HepG2 (cell line): ENCODE data around the gene UBE2O. TPM values are rescaled to one million over a fixed set of nuclear protein-coding genes. Genes with fewer than 3 reads are reported as not detected.

Source experiments
- BCL3 ChIP-seq: sonication (generic); formaldehyde crosslinking; IDR thresholded peaks from 2 replicates; pipeline ENCODE4 v1.5.1; 2020; ENCODE audit warnings: mild to moderate bottlenecking, missing genetic modification reagents, moderate library complexity
- BCL6 ChIP-seq: IDR thresholded peaks from 2 replicates; pipeline ENCODE4 v1.6.1; 2016; ENCODE audit warnings: missing genetic modification reagents, missing compliant biosample characterization
- BORCS8-MEF2B ChIP-seq: sonication (generic); formaldehyde crosslinking; IDR thresholded peaks from 2 replicates; pipeline ENCODE4 v1.8.0; 2022; ENCODE audit warnings: mild to moderate bottlenecking, missing genetic modification reagents
- CBX2 ChIP-seq, 2 experiments: fragments of 200-600 bp in 1 of 2; sonication (generic); formaldehyde crosslinking in 1 of 2; IDR thresholded peaks; 2 replicates each; pipeline versions ENCODE4 v1.7.0 to v1.8.1; 2018 to 2022; ENCODE audit warnings: low read depth in 2 of 2, low read length in 1 of 2, mild to moderate bottlenecking in 1 of 2, missing genetic modification reagents in 1 of 2
- DMTF1 ChIP-seq: sonication (generic); formaldehyde crosslinking; IDR thresholded peaks from 2 replicates; pipeline ENCODE4 v1.4.0; 2020; ENCODE audit warnings: mild to moderate bottlenecking, missing genetic modification reagents
- ERF ChIP-seq: IDR thresholded peaks from 2 replicates; pipeline ENCODE4 v1.6.1; 2018; ENCODE audit warnings: missing biosample characterization, missing genetic modification reagents
- ESRRA ChIP-seq: sonication (generic); formaldehyde crosslinking; IDR thresholded peaks from 2 replicates; pipeline ENCODE4 v1.5.1; 2020; ENCODE audit warnings: mild to moderate bottlenecking, low read depth, missing genetic modification reagents
- FOXK1 ChIP-seq: sonication (generic); formaldehyde crosslinking; IDR thresholded peaks from 2 replicates; pipeline ENCODE4 v1.4.0; 2020; ENCODE audit warnings: low read depth, missing genetic modification reagents, borderline replicate concordance
- KDM3A ChIP-seq: IDR thresholded peaks from 2 replicates; pipeline ENCODE4 v1.6.1; 2018; ENCODE audit warnings: low read depth, missing compliant biosample characterization
- MTF2 ChIP-seq: sonication (generic); formaldehyde crosslinking; IDR thresholded peaks from 2 replicates; pipeline ENCODE4 v1.5.0; 2020; ENCODE audit warnings: missing genetic modification reagents, borderline replicate concordance
- NFE2L1 ChIP-seq: sonication (generic); formaldehyde crosslinking; IDR thresholded peaks from 2 replicates; pipeline ENCODE4 v1.4.0; 2020; ENCODE audit warnings: missing genetic modification reagents, mild to moderate bottlenecking, borderline replicate concordance
- NFRKB ChIP-seq: fragments of 450-650 bp; IDR thresholded peaks from 2 replicates; pipeline ENCODE4 v1.6.1; 2017
- TEAD2 ChIP-seq: sonication (generic); formaldehyde crosslinking; IDR thresholded peaks from 2 replicates; pipeline ENCODE4 v1.9.0; 2021; ENCODE audit warnings: missing genetic modification reagents
- TRAFD1 ChIP-seq: sonication (generic); formaldehyde crosslinking; IDR thresholded peaks from 2 replicates; pipeline ENCODE4 v1.5.1; 2020; ENCODE audit warnings: missing genetic modification reagents, mild to moderate bottlenecking, borderline replicate concordance
- ZNF264 ChIP-seq: sonication (generic); formaldehyde crosslinking; IDR thresholded peaks from 2 replicates; pipeline ENCODE4 v1.4.0; 2020; ENCODE audit warnings: missing genetic modification reagents
- ZNF569 ChIP-seq: sonication (generic); formaldehyde crosslinking; IDR thresholded peaks from 2 replicates; pipeline ENCODE4 v1.5.0; 2020; ENCODE audit warnings: mild to moderate bottlenecking, missing genetic modification reagents, moderate library complexity, borderline replicate concordance
- ZNF652 ChIP-seq: IDR thresholded peaks from 2 replicates; pipeline ENCODE4 v1.6.1; 2016; ENCODE audit warnings: low read depth, borderline replicate concordance
- ZNF7 ChIP-seq: IDR thresholded peaks from 2 replicates; pipeline ENCODE4 v1.6.1; 2016; ENCODE audit warnings: missing biosample characterization, missing genetic modification reagents
- ZNF737 ChIP-seq: sonication (generic); formaldehyde crosslinking; IDR thresholded peaks from 2 replicates; pipeline ENCODE4 v1.5.0; 2020; ENCODE audit warnings: missing genetic modification reagents, mild to moderate bottlenecking, borderline replicate concordance
- ZNF766 ChIP-seq: sonication (generic); formaldehyde crosslinking; IDR thresholded peaks from 2 replicates; pipeline ENCODE4 v1.5.0; 2020; ENCODE audit warnings: missing genetic modification reagents, borderline replicate concordance
- ZNF768 ChIP-seq: sonication (generic); formaldehyde crosslinking; IDR thresholded peaks from 2 replicates; pipeline ENCODE4 v1.4.0; 2020; ENCODE audit warnings: missing genetic modification reagents
- ZSCAN9 ChIP-seq: IDR thresholded peaks from 2 replicates; pipeline ENCODE4 v1.6.1; 2016; ENCODE audit warnings: borderline replicate concordance
- ZUFSP ChIP-seq: sonication (generic); formaldehyde crosslinking; IDR thresholded peaks from 2 replicates; pipeline ENCODE4 v1.9.0; 2021; ENCODE audit warnings: missing genetic modification reagents, mild to moderate bottlenecking, borderline replicate concordance
- polyA plus RNA-seq, 8 experiments: library from polyadenylated mRNA; depleted of rRNA in 3 of 8; stranded (reverse) in 7 of 8; unstranded in 1 of 8; fragments of >200 nt; fragmentation: Illumina TruSeq in 4 of 8; extraction: Trizol in 4 of 8; gene quantifications; 2 replicates each; pipeline versions ENCODE4 v1.2.1 to v1.2.3, GENCODE V29; 2011 to 2016; ENCODE audit warnings: low read depth in 4 of 8, missing spikeins in 1 of 8, mixed read lengths in 1 of 8; ENCODE audit not compliant: insufficient read depth in 1 of 8
- total RNA-seq, 5 experiments: library from RNA; depleted of rRNA; stranded (reverse); fragments of >200 nt; fragmentation: Illumina TruSeq; extraction: Trizol; gene quantifications; 2 replicates each; pipeline ENCODE4 v1.2.3, GENCODE V29; 2016; ENCODE audit warnings: low read depth in 1 of 5

The UBE2O gene
- total and polyA plus RNA-seq, 2 of the 13 experiments (the other 11 are each of a cell fraction or from before 2014, with no cell fraction given): 21.5 to 23.5 TPM

GRCh38 chr17:76353599-76354316 lies 99.2 kb downstream of the UBE2O start, which contains the start of gene PRPSAP1 (continued):
- TF ChIP-seq ZNF569 (CRISPR knock-in tag) (no peak; the same call in 1 of the 2 replicates), FOXK1 (CRISPR knock-in tag) (peak; percentile 92; the same call in 1 of the 2 replicates), ZNF768 (CRISPR knock-in tag) (peak; percentile 55), ZNF766 (peak; percentile 76; the same call in 1 of the 2 replicates), ZNF264 (CRISPR knock-in tag) (peak; percentile 88), NFE2L1 (CRISPR knock-in tag) (no peak), MTF2 (CRISPR knock-in tag) (peak; percentile 23; the same call in 1 of the 2 replicates), ESRRA (CRISPR knock-in tag) (peak; percentile 74), ZSCAN9 (CRISPR knock-in tag) (peak; percentile 80; the same call in 1 of the 2 replicates), ZNF7 (CRISPR knock-in tag) (no peak), ZNF737 (CRISPR knock-in tag) (no peak), ZUFSP (no peak), TEAD2 (CRISPR knock-in tag) (0 out of 2 replicates have a peak, but pooled peaks have one; percentile 78), BCL6 (CRISPR knock-in tag) (peak; percentile 24; the same call in 1 of the 2 replicates), NFRKB (peak; percentile 94), BCL3 (CRISPR knock-in tag) (peak; percentile 91; the same call in 1 of the 2 replicates), BORCS8-MEF2B (CRISPR knock-in tag) (peak; percentile 92), CBX2 (IDR thresholded peaks at IDR 0.05; ENCODE audit: low read depth, low read length) (no peak), CBX2 (CRISPR knock-in tag; IDR thresholded peaks at IDR 0.05; ENCODE audit: low read depth) (no peak), ZNF652 (CRISPR knock-in tag) (peak; percentile 41; the same call in 1 of the 2 replicates), ERF (CRISPR knock-in tag) (peak; percentile 95), DMTF1 (CRISPR knock-in tag) (no peak; the same call in 1 of the 2 replicates), TRAFD1 (peak; percentile 90; the same call in 1 of the 2 replicates), KDM3A (peak; percentile 97)
